H1 (cell line): Measurements from ENCODE around the gene FAM181A. TPM values are rescaled to one million over a fixed set of nuclear protein-coding genes. Genes with fewer than 3 reads are reported as not detected.

Experiments
- CTCF ChIA-PET: fragments of 300-600 bp; sonication (Branson Sonifier 250); formaldehyde crosslinking; loops from one replicate; lab custom pipeline; 2021; ENCODE audit not compliant: partially characterized antibody; lab: Charles Lee
- POLR2A ChIA-PET: fragments of 300-600 bp; sonication (Branson Sonifier 250); formaldehyde crosslinking; loops from one replicate; lab custom pipeline; 2021; ENCODE audit warnings: inconsistent platforms; ENCODE audit not compliant: partially characterized antibody; lab: Charles Lee
- DNase-seq, 2 experiments: peaks; one replicate each; pipeline versions ENCODE4 v3.0.0 to v3.0.0-alpha.2; 2010 to 2022; ENCODE audit warnings: low spot score in 2 of 2, low read depth in 1 of 2, mixed read lengths in 1 of 2
- FAIRE-seq: peaks from 2 replicates; lab custom pipeline; 2011; peaks lifted over from hg19 to GRCh38; lab: Jason Lieb, UNC
- H2AFZ ChIP-seq: 2 replicates; pipeline ENCODE4 v1.8.1; 2012; ENCODE audit warnings: low read length, inconsistent platforms
- H2AK5ac ChIP-seq: 2 replicates; pipeline ENCODE4 v1.6.1; 2013; ENCODE audit warnings: low read depth, low read length
- H2BK120ac ChIP-seq: replicated peaks from 2 replicates; pipeline ENCODE3; 2013; ENCODE audit warnings: low read depth, low read length, inconsistent platforms
- H2BK12ac ChIP-seq: 2 replicates; pipeline ENCODE4 v1.6.1; 2013; ENCODE audit warnings: low read depth, low read length
- H2BK15ac ChIP-seq: 2 replicates; pipeline ENCODE4 v1.6.1; 2013; ENCODE audit warnings: low read length
- H2BK20ac ChIP-seq: 2 replicates; pipeline ENCODE4 v1.6.1; 2013; ENCODE audit warnings: low read length
- H2BK5ac ChIP-seq: 2 replicates; pipeline ENCODE4 v1.6.1; 2013; ENCODE audit warnings: low read depth, low read length
- H3K14ac ChIP-seq: 2 replicates; pipeline ENCODE4 v1.6.1; 2013; ENCODE audit warnings: inconsistent platforms; ENCODE audit not compliant: insufficient read length
- H3K18ac ChIP-seq: 2 replicates; pipeline ENCODE4 v1.6.1; 2013; ENCODE audit warnings: low read length; ENCODE audit errors: extremely low read depth
- H3K23ac ChIP-seq: 2 replicates; pipeline ENCODE4 v1.6.1; 2013; ENCODE audit warnings: inconsistent platforms; ENCODE audit not compliant: insufficient read length
- H3K23me2 ChIP-seq: 2 replicates; pipeline ENCODE4 v1.6.1; 2013; ENCODE audit warnings: low read depth, low read length
- H3K27ac ChIP-seq: 2 replicates; pipeline ENCODE4 v1.6.1; 2011; ENCODE audit warnings: low read depth, low read length, inconsistent platforms
- H3K27me3 ChIP-seq, 4 experiments: replicated peaks in 1 of 4; 1 replicate in 1 of 4; 2 replicates in 3 of 4; pipeline versions ENCODE4 v1.6.1 to v1.8.1; 2011 to 2013; ENCODE audit warnings: low read length in 3 of 4, mild to moderate bottlenecking in 3 of 4, inconsistent platforms in 2 of 4, mixed read lengths in 2 of 4, moderate library complexity in 1 of 4; ENCODE audit not compliant: control insufficient read depth in 3 of 4, insufficient read depth in 3 of 4; ENCODE audit errors: extremely low read depth in 1 of 4
- H3K36me3 ChIP-seq, 4 experiments: 2 replicates each; pipeline versions ENCODE4 v1.6.1 to v1.8.1; 2011 to 2013; ENCODE audit warnings: mild to moderate bottlenecking in 4 of 4, low read length in 3 of 4, moderate library complexity in 2 of 4, control low read depth in 1 of 4, inconsistent platforms in 1 of 4; ENCODE audit not compliant: insufficient read depth in 4 of 4, control insufficient read depth in 2 of 4
- H3K4ac ChIP-seq: replicated peaks from 2 replicates; pipeline ENCODE3; 2013; ENCODE audit warnings: low read length, low read depth, mixed read lengths, inconsistent platforms; ENCODE audit not compliant: insufficient read length
- H3K4me1 ChIP-seq, 4 experiments: replicated peaks in 1 of 4; 1 replicate in 1 of 4; 2 replicates in 3 of 4; pipeline versions ENCODE4 v1.6.1 to v1.8.1; 2011 to 2013; ENCODE audit warnings: low read length in 3 of 4, inconsistent platforms in 2 of 4, mixed read lengths in 1 of 4; ENCODE audit not compliant: insufficient read depth in 4 of 4, control insufficient read depth in 3 of 4
- H3K4me2 ChIP-seq, 2 experiments: 2 replicates each; pipeline versions ENCODE4 v1.6.1 to v1.8.1; 2011 to 2013; ENCODE audit warnings: low read depth in 2 of 2, low read length in 2 of 2, control low read depth in 1 of 2, inconsistent platforms in 1 of 2, mild to moderate bottlenecking in 1 of 2; ENCODE audit not compliant: insufficient read depth in 1 of 2
- H3K4me3 ChIP-seq, 4 experiments: fragments of 200-600, 300-600 bp in 1 of 4; sonication (generic), shearing (Covaris generic), sonication (Bioruptor Twin) in 1 of 4; 2 replicates each; pipeline versions ENCODE4 v1.5.1 to v1.8.1; 2011 to 2016; ENCODE audit warnings: low read length in 4 of 4, low read depth in 3 of 4, control low read depth in 2 of 4, inconsistent platforms in 2 of 4, mild to moderate bottlenecking in 2 of 4, mixed read lengths in 1 of 4, moderate library complexity in 1 of 4; ENCODE audit not compliant: insufficient read depth in 2 of 4; ENCODE audit errors: extremely low read depth in 1 of 4
- H3K56ac ChIP-seq: replicated peaks from 2 replicates; pipeline ENCODE3; 2013; ENCODE audit warnings: low read depth, mild to moderate bottlenecking, mixed read lengths, low read length, inconsistent platforms; ENCODE audit not compliant: insufficient read length
- H3K79me1 ChIP-seq: 2 replicates; pipeline ENCODE4 v1.6.1; 2013; ENCODE audit warnings: low read depth, low read length, control low read depth
- H3K79me2 ChIP-seq, 2 experiments: 2 replicates each; pipeline versions ENCODE4 v1.6.1 to v1.8.1; 2012 to 2013; ENCODE audit warnings: low read length in 2 of 2, mild to moderate bottlenecking in 2 of 2, inconsistent platforms in 1 of 2; ENCODE audit not compliant: insufficient read depth in 2 of 2, control insufficient read depth in 1 of 2
- H3K9ac ChIP-seq, 4 experiments: replicated peaks in 1 of 4; 1 replicate in 1 of 4; 2 replicates in 3 of 4; pipeline versions ENCODE4 v1.6.1 to v1.8.1; 2011 to 2013; ENCODE audit warnings: low read depth in 3 of 4, low read length in 3 of 4, control low read depth in 2 of 4, mild to moderate bottlenecking in 2 of 4, moderate library complexity in 2 of 4, inconsistent platforms in 1 of 4; ENCODE audit errors: extremely low read depth in 1 of 4
- H3K9me3 ChIP-seq, 2 experiments: 2 replicates each; pipeline versions ENCODE4 v1.6.1 to v1.8.1; 2012 to 2013; ENCODE audit warnings: mild to moderate bottlenecking in 2 of 2, moderate library complexity in 2 of 2, control low read depth in 1 of 2, inconsistent platforms in 1 of 2, low read depth in 1 of 2, low read length in 1 of 2, mixed read lengths in 1 of 2; ENCODE audit not compliant: insufficient read depth in 2 of 2
- H4K20me1 ChIP-seq, 2 experiments: replicated peaks in 1 of 2; 2 replicates each; pipeline versions ENCODE3 to v1.8.1; 2011 to 2013; ENCODE audit warnings: inconsistent platforms in 2 of 2, low read length in 2 of 2, mild to moderate bottlenecking in 1 of 2; ENCODE audit not compliant: insufficient read depth in 2 of 2, control insufficient read depth in 1 of 2
- H4K5ac ChIP-seq: 2 replicates; pipeline ENCODE4 v1.6.1; 2013; ENCODE audit warnings: low read length, low read depth, mixed read lengths, inconsistent platforms; ENCODE audit not compliant: insufficient read length
- H4K8ac ChIP-seq: 2 replicates; pipeline ENCODE4 v1.8.0; 2013; ENCODE audit warnings: mild to moderate bottlenecking, moderate library complexity, low read length, inconsistent platforms; ENCODE audit not compliant: insufficient read depth; ENCODE audit errors: extremely low read depth
- H4K91ac ChIP-seq: replicated peaks from 2 replicates; pipeline ENCODE3; 2013; ENCODE audit warnings: low read length, mixed read lengths, inconsistent platforms; ENCODE audit not compliant: insufficient read length
- CHD2 ChIP-seq: IDR thresholded peaks from 2 replicates; pipeline ENCODE4 v1.6.1; 2012; ENCODE audit warnings: low read length, improper control_type of control experiment
- FOSL1 ChIP-seq: IDR thresholded peaks from 2 replicates; pipeline ENCODE4 v1.6.1; 2011; ENCODE audit warnings: mild to moderate bottlenecking, low read depth, low read length, moderate library complexity; ENCODE audit not compliant: insufficient read depth
- GABPA ChIP-seq: IDR thresholded peaks from 2 replicates; pipeline ENCODE4 v1.6.1; 2011; ENCODE audit warnings: mild to moderate bottlenecking, low read length, moderate library complexity, borderline replicate concordance; ENCODE audit not compliant: insufficient read depth
- RNF2 ChIP-seq: fragments of 200-900, 300-1000 bp; sonication (generic); IDR thresholded peaks from 2 replicates; pipeline ENCODE4 v1.7.1; 2016; ENCODE audit warnings: borderline replicate concordance, low read depth, mild to moderate bottlenecking, antibody characterized with exemption, low read length; ENCODE audit not compliant: poor library complexity, severe bottlenecking; ENCODE audit errors: missing control alignments
- SRF ChIP-seq: IDR thresholded peaks from 2 replicates; pipeline ENCODE4 v1.6.1; 2011; ENCODE audit warnings: mild to moderate bottlenecking, low read depth, low read length, moderate library complexity
- TBP ChIP-seq: IDR thresholded peaks from 2 replicates; pipeline ENCODE4 v1.6.1; 2011; ENCODE audit warnings: low read depth, low read length, improper control_type of control experiment
- TCF12 ChIP-seq: IDR thresholded peaks from 2 replicates; pipeline ENCODE4 v1.6.1; 2011; ENCODE audit warnings: low read depth, mild to moderate bottlenecking, low read length
- YY1 ChIP-seq: IDR thresholded peaks from 2 replicates; pipeline ENCODE4 v1.6.1; 2011; ENCODE audit warnings: low read depth, mild to moderate bottlenecking, low read length
- WGBS, 2 experiments: shearing (Covaris generic) in 1 of 2; methylation state at CpG; one replicate each; pipeline versions ENCODE4 v1.1.6 to v1.1.7; 2013 to 2015; ENCODE audit warnings: low lambda C conversion rate in 2 of 2, mixed read lengths in 2 of 2, inconsistent platforms in 1 of 2, low coverage in 1 of 2, missing lambda C conversion rate in 1 of 2; ENCODE audit not compliant: insufficient replicate concordance in 2 of 2, insufficient coverage in 1 of 2, insufficient read length in 1 of 2; ENCODE audit errors: extremely low coverage in 1 of 2, missing lambda C conversion rate in 1 of 2; 5-methylcytosine and 5-hydroxymethylcytosine counted together
- polyA plus RNA-seq, 7 experiments: library from polyadenylated mRNA; depleted of rRNA in 3 of 7; stranded (reverse) in 5 of 7; unstranded in 2 of 7; fragments of >200 nt in 5 of 7; fragments of 200-250 nt in 2 of 7; gene quantifications; 1 replicate in 5 of 7; 2 replicates in 1 of 7; 4 replicates in 1 of 7; pipeline versions ENCODE4 v1.2.1 to v1.2.3, GENCODE V29; 2011 to 2013; ENCODE audit warnings: missing spikeins in 2 of 7, mixed read lengths in 2 of 7
- total RNA-seq: library from RNA; stranded (reverse); fragmentation: NEBNext Ultra II Directional; extraction: Animal tissue kit (Norgen Biotek cat#: 25700); gene quantifications from 2 replicates; pipeline ENCODE4 v1.2.1, GENCODE V29; 2021

FAM181A gene
- total and polyA plus RNA-seq, 2 of the 8 experiments (the other 6 are each of a cell fraction or from before 2014, with no cell fraction given) = not detected

GRCh38 chr14:93949511-93950075 lies 22.4 kb downstream of the FAM181A start:
- TF ChIP-seq YY1 = no peak
- no peak for TF ChIP-seq TCF12
- TF ChIP-seq RNF2 = no peak
- TF ChIP-seq SRF = no peak
- TF ChIP-seq TBP = no peak
- no peak for TF ChIP-seq GABPA
- TF ChIP-seq FOSL1 = no peak
- TF ChIP-seq CHD2 = no peak
- ChIA-PET CTCF (interaction anchor here (1.0 to 20.5 kb wide), 7 partner anchors 10 to 50 kb away, joined by 3 to 484 read pairs (median 18); partner anchors contain the start of genes ASB2 and CCDC197), POLR2A (no interaction called here)
- H3K4me3 ChIP-seq = no peak overlapping the region
- no peaks in the 10 kb centered on the region; a peak in 1 of 8 replicates for H3K36me3 ChIP-seq
- no peak overlapping the region for H2BK15ac ChIP-seq
- H2BK5ac ChIP-seq = no peak overlapping the region
- WGBS, 2 experiments = 94% methylated on average over 13 of the region's 13 CpGs; no CpG with 5 or more reads in 1 of the 2 experiments
- H3K14ac ChIP-seq = no peak overlapping the region
- FAIRE-seq (no peak), DNase-seq (no peak)
- H4K8ac ChIP-seq = no peak overlapping the region
- H3K79me1 ChIP-seq = no peaks in the 10 kb centered on the region
- H3K79me2 ChIP-seq = no peaks in the 10 kb centered on the region
- H4K20me1 ChIP-seq = no peaks in the 10 kb centered on the region
- no peak overlapping the region for H3K9ac ChIP-seq
- H2BK120ac ChIP-seq = no peak overlapping the region
- no peak overlapping the region for H4K5ac ChIP-seq
- no peak overlapping the region for H2BK12ac ChIP-seq
- H3K9me3 ChIP-seq = no peaks in the 10 kb centered on the region
- no peak overlapping the region for H3K56ac ChIP-seq
- H4K91ac ChIP-seq = no peak overlapping the region
- H3K27ac ChIP-seq = no peak overlapping the region
- no peak overlapping the region for H3K18ac ChIP-seq
- no peak overlapping the region for H3K23ac ChIP-seq
- no peak overlapping the region for H3K4me2 ChIP-seq
- no peak overlapping the region for H2AK5ac ChIP-seq
- H2BK20ac ChIP-seq = no peak overlapping the region
- H3K4ac ChIP-seq = no peak overlapping the region
- H3K27me3 ChIP-seq = no peaks in the 10 kb centered on the region
- H3K4me1 ChIP-seq = peaks cover 0 to 8% (median 3%) of the 10 kb centered on the region in 4 experiments; a peak in 3 of 7 replicates
- no peak overlapping the region for H2AFZ ChIP-seq
- no peaks in the 10 kb centered on the region for H3K23me2 ChIP-seq
